ENCODE results near the gene ISG15. TPM values are rescaled to one million over a fixed set of nuclear protein-coding genes. Genes with fewer than 3 reads are reported as not detected.
"Not testable (repeated sequence)": the region's sequence is repeated elsewhere in the genome, so short reads cannot be mapped to it uniquely, and the experiment has no call there.

The ISG15 gene
- total and polyA plus RNA-seq, 7 donors: 2.9 to 22.1 (median 12.4) TPM

DNA sequence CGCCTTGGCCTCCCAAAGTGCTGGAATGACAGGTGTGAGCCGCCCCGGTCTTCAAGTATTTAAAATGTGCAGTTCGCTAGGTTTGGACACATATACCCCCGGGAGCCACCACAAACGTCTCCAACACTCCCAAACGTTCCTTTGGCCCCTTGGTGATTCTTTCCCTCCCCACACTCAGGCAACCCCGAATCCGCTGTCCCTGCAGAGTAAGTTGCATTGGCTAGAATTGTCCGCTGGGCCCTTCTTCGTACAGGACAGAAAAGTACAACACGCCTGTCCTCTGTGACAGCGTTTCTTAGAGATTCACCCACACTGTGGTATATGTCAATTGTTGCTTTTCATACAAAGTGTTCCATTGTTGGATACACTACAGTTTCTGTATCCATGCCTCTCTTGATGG is 28.2 kb upstream of the ISG15 start:
- Histone ChIP-seq H3K4me1 (peaks cover 20% of the 10 kb centered on the region), H3K27me3 (ENCODE audit: insufficient read depth in 3 of 3, low read length in 2 of 3) (no peaks in the 10 kb centered on the region), H3K27ac (no peak overlapping the region), H3K4me3 (no peak overlapping the region), H3K36me3 (ENCODE audit: insufficient read depth in 1 of 2, low read depth in 1 of 2) (no peaks in the 10 kb centered on the region), H3K9me3 (no peaks in the 10 kb centered on the region)
- 76 to 78% (median 78%) methylated on average over 13 of the region's 13 CpGs for WGBS, 3 donors
- TF ChIP-seq CTCF (IDR thresholded peaks at IDR 0.05): no peak
- no peak for DNase-seq
- ATAC-seq: no peak
- intact Hi-C loops (cut with DNase I): loop anchor here in 1 of 2 donors (2.0 kb wide), 2 partner anchors 14 to 78 kb away; no protein-coding TSS in a partner anchor

DNA sequence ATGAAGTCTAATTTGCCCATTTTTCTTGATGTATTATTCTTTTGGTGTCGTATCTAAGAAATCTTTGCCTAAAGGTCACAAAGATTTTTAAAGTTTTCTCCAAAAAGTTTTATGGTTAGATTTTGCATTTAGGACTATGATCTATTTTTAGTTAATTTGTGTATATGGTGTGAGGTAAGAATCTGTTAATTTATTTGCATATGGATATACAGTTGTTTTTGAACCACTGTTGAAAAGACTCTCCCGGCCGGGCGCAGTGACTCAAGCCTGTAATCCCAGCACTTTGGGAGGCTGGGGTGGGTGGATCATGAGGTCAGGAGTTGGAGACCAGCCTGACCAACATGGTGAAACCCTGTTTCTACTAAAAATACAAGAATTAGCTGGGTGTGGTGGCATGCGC is 25.2 kb upstream of the ISG15 start:
- intact Hi-C loops (cut with DNase I); DNase-seq; H3K4me3 ChIP-seq; H3K4me1 ChIP-seq; H3K27ac ChIP-seq; ATAC-seq; H3K9me3 ChIP-seq; H3K36me3 ChIP-seq (ENCODE audit: insufficient read depth in 1 of 2, low read depth in 1 of 2); H3K27me3 ChIP-seq (ENCODE audit: insufficient read depth in 3 of 3, low read length in 2 of 3): not testable (repeated sequence)
- WGBS, 3 donors: 82 to 91% (median 83%) methylated on average over 5 of the region's 5 CpGs

DNA sequence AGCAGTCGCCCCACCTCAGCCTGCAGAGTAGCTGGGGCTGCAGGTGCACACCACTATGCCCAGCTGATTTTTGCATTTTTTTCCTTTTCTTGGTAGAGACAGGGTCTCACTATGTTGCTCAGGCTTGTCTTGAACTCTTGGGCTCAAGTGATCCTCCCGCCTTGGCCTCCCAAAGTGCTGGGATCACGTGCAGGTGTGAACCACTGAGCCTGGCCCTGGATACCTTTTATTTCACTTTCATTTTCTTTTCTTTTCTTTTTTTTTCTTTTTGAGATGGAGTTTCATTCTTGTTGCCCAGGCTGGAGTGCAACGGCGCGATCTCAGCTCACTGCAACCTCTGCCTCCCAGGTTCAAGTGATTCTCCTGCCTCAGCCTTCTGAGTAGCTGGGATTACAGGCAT is 22.0 kb upstream of the ISG15 start:
- intact Hi-C loops (cut with DNase I); H3K4me3 ChIP-seq; ATAC-seq; H3K27ac ChIP-seq; H3K9me3 ChIP-seq; H3K4me1 ChIP-seq; H3K27me3 ChIP-seq (ENCODE audit: insufficient read depth in 3 of 3, low read length in 2 of 3); H3K36me3 ChIP-seq (ENCODE audit: insufficient read depth in 1 of 2, low read depth in 1 of 2); DNase-seq: not testable (repeated sequence)
- WGBS, 3 donors: 90 to 99% (median 95%) methylated on average over 6 of the region's 6 CpGs

- DNase-seq: no peak
- intact Hi-C loops (cut with DNase I): no loop called here
- no peak for TF ChIP-seq CTCF (IDR thresholded peaks at IDR 0.05)
- ATAC-seq: no peak
- H3K9me3 ChIP-seq: no peaks in the 10 kb centered on the region
- 96 to 97% (median 97%) methylated on average over 10 of the region's 10 CpGs for WGBS, 3 donors
- no peaks in the 10 kb centered on the region for H3K36me3 ChIP-seq (ENCODE audit: insufficient read depth in 1 of 2, low read depth in 1 of 2)
- H3K4me1 ChIP-seq: no peaks in the 10 kb centered on the region
- no peak overlapping the region for H3K4me3 ChIP-seq
- no peak overlapping the region for H3K27ac ChIP-seq
- no peaks in the 10 kb centered on the region for H3K27me3 ChIP-seq (ENCODE audit: insufficient read depth in 3 of 3, low read length in 2 of 3)
Observed at GRCh38 chr1:991895-992294, 21.4 kb upstream of the ISG15 start.

DNA sequence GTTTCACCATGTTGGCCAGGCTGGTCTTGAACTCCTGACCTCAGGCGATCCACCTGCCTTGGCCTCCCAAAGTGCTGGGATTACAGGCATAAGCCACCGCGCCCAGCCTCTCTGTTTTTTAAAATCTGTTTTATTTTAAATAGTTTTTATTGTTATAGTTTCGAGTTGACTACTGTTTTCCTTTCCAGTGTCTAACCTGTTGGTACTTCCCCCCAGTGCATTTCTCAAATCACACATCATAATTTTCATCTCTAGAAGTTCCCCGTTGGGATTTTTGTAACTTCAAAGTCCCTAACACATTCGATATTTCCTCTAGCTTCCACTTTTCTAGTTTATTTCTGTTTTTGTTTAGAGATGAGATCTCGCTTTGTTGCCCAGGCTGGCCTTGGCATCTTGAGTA is 20.9 kb upstream of the ISG15 start:
- Histone ChIP-seq H3K9me3 (no peaks in the 10 kb centered on the region), H3K27ac (no peak overlapping the region), H3K4me3 (no peak overlapping the region), H3K27me3 (ENCODE audit: insufficient read depth in 3 of 3, low read length in 2 of 3) (no peaks in the 10 kb centered on the region), H3K36me3 (ENCODE audit: insufficient read depth in 1 of 2, low read depth in 1 of 2) (no peaks in the 10 kb centered on the region), H3K4me1 (no peaks in the 10 kb centered on the region)
- WGBS, 3 donors: 93 to 94% (median 94%) methylated on average over 7 of the region's 7 CpGs
- DNase-seq (no peak), ATAC-seq (no peak)
- intact Hi-C loops (cut with DNase I): no loop called here
- TF ChIP-seq CTCF (IDR thresholded peaks at IDR 0.05): no peak

DNA sequence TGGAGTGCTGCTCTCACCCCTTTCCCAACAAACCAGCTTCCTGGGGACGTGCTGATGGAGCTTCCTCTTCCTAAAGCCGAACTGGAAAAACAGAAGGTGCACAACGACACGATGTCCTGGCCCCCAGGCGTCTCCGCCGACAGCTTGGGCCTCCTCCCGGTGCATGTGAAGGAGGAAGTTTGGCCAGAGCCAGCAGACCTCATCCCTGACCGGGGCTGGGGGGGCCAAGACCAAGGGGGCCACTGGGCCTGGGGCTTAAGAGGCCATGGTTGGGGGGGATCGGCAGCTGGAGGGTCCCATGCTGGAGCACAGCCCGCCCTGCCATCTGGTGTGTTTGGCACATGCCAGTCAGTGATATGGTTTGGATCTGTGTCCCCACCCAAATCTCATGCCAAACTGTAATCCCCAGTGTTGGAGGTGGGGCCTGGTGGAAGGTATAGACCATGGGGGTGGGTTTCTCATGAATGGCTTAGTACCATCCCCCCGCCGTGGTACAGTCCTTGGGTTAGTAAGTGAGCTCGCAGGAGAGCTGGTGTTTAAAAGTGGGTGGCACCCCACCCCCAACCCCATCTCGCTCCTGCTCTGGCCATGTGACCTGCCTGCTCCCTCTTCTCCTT is 19.8 kb upstream of the ISG15 start:
- Histone ChIP-seq H3K27me3 (ENCODE audit: insufficient read depth in 3 of 3, low read length in 2 of 3) (peaks cover 0 to 7% (median 0%) of the 10 kb centered on the region in 3 donors), H3K36me3 (ENCODE audit: insufficient read depth in 1 of 2, low read depth in 1 of 2) (no peaks in the 10 kb centered on the region), H3K9me3 (no peaks in the 10 kb centered on the region), H3K4me3 (no peak overlapping the region), H3K27ac (no peak overlapping the region), H3K4me1 (no peaks in the 10 kb centered on the region)
- DNase-seq (peak in 1 of 2 donors; percentile 9), ATAC-seq (no peak)
- 66 to 72% (median 67%) methylated on average over 15 of the region's 15 CpGs for WGBS, 3 donors
- no peak for TF ChIP-seq CTCF (IDR thresholded peaks at IDR 0.05)
- intact Hi-C loops (cut with DNase I): no loop called here

GRCh38 chr1:994546-994945 is 18.8 kb upstream of the ISG15 start:
- H3K4me3 ChIP-seq; H3K36me3 ChIP-seq (ENCODE audit: insufficient read depth in 1 of 2, low read depth in 1 of 2); intact Hi-C loops (cut with DNase I); H3K27me3 ChIP-seq (ENCODE audit: insufficient read depth in 3 of 3, low read length in 2 of 3); H3K27ac ChIP-seq; H3K4me1 ChIP-seq; ATAC-seq; H3K9me3 ChIP-seq: not testable (repeated sequence)
- DNase-seq: peak in 1 of 2 donors; percentile 12
- 81 to 86% (median 82%) methylated on average over 6 of the region's 6 CpGs for WGBS, 3 donors
